Upper lobe of right lung (tissue), 1 donor: ENCODE results near the gene RAB3GAP2. TPM values are rescaled to one million over a fixed set of nuclear protein-coding genes. Genes with fewer than 3 reads are reported as not detected.

Source experiments
- ATAC-seq: fragments of 200-7000 bp; cut with Tn5 transposase; one replicate; pipeline ENCODE4 v1.9.1; 2020; ENCODE audit warnings: mild to moderate bottlenecking, moderate library complexity
- DNase-seq: peaks from one replicate; pipeline ENCODE4 v3.0.0-alpha.2; 2020
- H3K27ac ChIP-seq: fragments of 200-600 bp; one replicate; pipeline ENCODE4 v1.8.0; 2022
- H3K27me3 ChIP-seq: fragments of 200-600 bp; one replicate; pipeline ENCODE4 v1.8.0; 2022; ENCODE audit warnings: mild to moderate bottlenecking
- H3K36me3 ChIP-seq: fragments of 200-600 bp; one replicate; pipeline ENCODE4 v1.8.0; 2022
- H3K4me1 ChIP-seq: fragments of 200-600 bp; one replicate; pipeline ENCODE4 v1.8.0; 2022
- H3K4me3 ChIP-seq: fragments of 200-600 bp; one replicate; pipeline ENCODE4 v1.8.0; 2022; ENCODE audit warnings: mild to moderate bottlenecking
- H3K9me3 ChIP-seq: fragments of 200-600 bp; one replicate; pipeline ENCODE4 v1.8.0; 2022
- CTCF ChIP-seq: fragments of 200-600 bp; IDR thresholded peaks from one replicate; pipeline ENCODE4 v1.8.0; 2022; ENCODE audit warnings: antibody characterized with exemption
- intact Hi-C: fragments of 100-400 bp; cut with DNase I; formaldehyde crosslinking; loops from one replicate; pipeline ENCODE4 v1.11.0; 2022
- total RNA-seq: library from RNA; stranded (reverse); fragmentation: NEBNext Ultra II Directional; extraction: Animal tissue kit (Norgen Biotek cat#: 25700); gene quantifications from one replicate; pipeline ENCODE4 v1.2.1, GENCODE V29; 2021
- donor health status: DM: no; HTN: yes; CAD: no; lungs with severe emphysema.

Gene RAB3GAP2
- total RNA-seq, 1 donor from 2014 or later, result 39.2 TPM

- ATAC-seq, result no peak
- Histone ChIP-seq H3K9me3 (no peaks in the 10 kb centered on the region), H3K4me3 (no peak overlapping the region), H3K4me1 (no peaks in the 10 kb centered on the region), H3K27ac (no peak overlapping the region), H3K36me3 (no peaks in the 10 kb centered on the region), H3K27me3 (peaks cover 5% of the 10 kb centered on the region)
- DNase-seq, result no peak
- intact Hi-C loops, result no loop called here
- TF ChIP-seq CTCF, result no peak
Observed at GRCh38 chr1:220298470-220299205, 26.4 kb upstream of the RAB3GAP2 start.

- DNase-seq (no peak), ATAC-seq (no peak)
- Histone ChIP-seq H3K27ac (no peak overlapping the region), H3K36me3 (no peaks in the 10 kb centered on the region), H3K9me3 (no peaks in the 10 kb centered on the region), H3K4me1 (no peaks in the 10 kb centered on the region), H3K27me3 (peaks cover 5% of the 10 kb centered on the region), H3K4me3 (no peak overlapping the region)
- intact Hi-C loops, result no loop called here
- no peak for TF ChIP-seq CTCF
Observed at GRCh38 chr1:220296981-220297380, 24.7 kb upstream of the RAB3GAP2 start.

GRCh38 chr1:220294846-220295301, 22.6 kb upstream of the RAB3GAP2 start:
- no peak for TF ChIP-seq CTCF
- H3K27ac ChIP-seq, result no peak overlapping the region
- no peaks in the 10 kb centered on the region for H3K36me3 ChIP-seq
- H3K4me1 ChIP-seq, result no peaks in the 10 kb centered on the region
- peaks cover 5% of the 10 kb centered on the region for H3K27me3 ChIP-seq
- H3K4me3 ChIP-seq, result no peak overlapping the region
- no peak for DNase-seq
- ATAC-seq, result no peak
- intact Hi-C loops, result no loop called here
- no peaks in the 10 kb centered on the region for H3K9me3 ChIP-seq

- H3K27me3 ChIP-seq, result peaks cover 5% of the 10 kb centered on the region
- intact Hi-C loops, result no loop called here
- no peak for DNase-seq
- ATAC-seq, result no peak
- H3K4me1 ChIP-seq, result no peaks in the 10 kb centered on the region
- no peaks in the 10 kb centered on the region for H3K9me3 ChIP-seq
- H3K27ac ChIP-seq, result no peak overlapping the region
- TF ChIP-seq CTCF, result no peak
- H3K4me3 ChIP-seq, result no peak overlapping the region
- no peaks in the 10 kb centered on the region for H3K36me3 ChIP-seq
Observed at GRCh38 chr1:220291580-220291979, 19.3 kb upstream of the RAB3GAP2 start.

- H3K9me3 ChIP-seq, result no peaks in the 10 kb centered on the region
- H3K27ac ChIP-seq, result no peak overlapping the region
- no peak for DNase-seq
- H3K4me3 ChIP-seq, result no peak overlapping the region
- H3K4me1 ChIP-seq, result no peaks in the 10 kb centered on the region
- H3K36me3 ChIP-seq, result no peaks in the 10 kb centered on the region
- intact Hi-C loops, result no loop called here
- TF ChIP-seq CTCF, result no peak
- peaks cover 5% of the 10 kb centered on the region for H3K27me3 ChIP-seq
- no peak for ATAC-seq
Observed at GRCh38 chr1:220290140-220290761, 18.0 kb upstream of the RAB3GAP2 start.
